Gastrocnemius medialis (tissue), 4 donors: ENCODE results near the gene AUTS2.

Experiments used
- CTCF ChIP-seq, 5 experiments: fragments of 450-650 bp in 3 of 5; fragments of 200-600 bp in 2 of 5; sonication (generic) in 2 of 5; IDR thresholded peaks in 4 of 5; conservative IDR thresholded peaks in 1 of 5; 1 replicate in 4 of 5; 2 replicates in 1 of 5; pipeline ENCODE4 v1.5.1; 2016 to 2019; ENCODE audit warnings: antibody characterized with exemption in 5 of 5, mild to moderate bottlenecking in 3 of 5, moderate library complexity in 3 of 5
- POLR2A ChIP-seq, 2 donors: fragments of 450-650 bp; IDR thresholded peaks; one replicate each; pipeline ENCODE4 v1.6.1; 2017; ENCODE audit warnings: antibody characterized with exemption in 2 of 2, mild to moderate bottlenecking in 2 of 2, moderate library complexity in 2 of 2

- TF ChIP-seq POLR2A (IDR thresholded peaks at IDR 0.05) (no peak), CTCF (IDR thresholded peaks at IDR 0.05 in 4 of 5, conservative IDR thresholded peaks at IDR 0.05 in 1 of 5) (no peak)
Observed at GRCh38 chr7:70632400-70632799, 1034.1 kb downstream of the AUTS2 start.
